Measurements from ENCODE around the gene HOMEZ. TPM values are rescaled to one million over a fixed set of nuclear protein-coding genes. Genes with fewer than 3 reads are reported as not detected.
"Not testable (repeated sequence)": the region's sequence is repeated elsewhere in the genome, so short reads cannot be mapped to it uniquely, and the experiment has no call there.

The HOMEZ gene
- total RNA-seq, 1 experiment from 2014 or later = 18.2 TPM

DNA sequence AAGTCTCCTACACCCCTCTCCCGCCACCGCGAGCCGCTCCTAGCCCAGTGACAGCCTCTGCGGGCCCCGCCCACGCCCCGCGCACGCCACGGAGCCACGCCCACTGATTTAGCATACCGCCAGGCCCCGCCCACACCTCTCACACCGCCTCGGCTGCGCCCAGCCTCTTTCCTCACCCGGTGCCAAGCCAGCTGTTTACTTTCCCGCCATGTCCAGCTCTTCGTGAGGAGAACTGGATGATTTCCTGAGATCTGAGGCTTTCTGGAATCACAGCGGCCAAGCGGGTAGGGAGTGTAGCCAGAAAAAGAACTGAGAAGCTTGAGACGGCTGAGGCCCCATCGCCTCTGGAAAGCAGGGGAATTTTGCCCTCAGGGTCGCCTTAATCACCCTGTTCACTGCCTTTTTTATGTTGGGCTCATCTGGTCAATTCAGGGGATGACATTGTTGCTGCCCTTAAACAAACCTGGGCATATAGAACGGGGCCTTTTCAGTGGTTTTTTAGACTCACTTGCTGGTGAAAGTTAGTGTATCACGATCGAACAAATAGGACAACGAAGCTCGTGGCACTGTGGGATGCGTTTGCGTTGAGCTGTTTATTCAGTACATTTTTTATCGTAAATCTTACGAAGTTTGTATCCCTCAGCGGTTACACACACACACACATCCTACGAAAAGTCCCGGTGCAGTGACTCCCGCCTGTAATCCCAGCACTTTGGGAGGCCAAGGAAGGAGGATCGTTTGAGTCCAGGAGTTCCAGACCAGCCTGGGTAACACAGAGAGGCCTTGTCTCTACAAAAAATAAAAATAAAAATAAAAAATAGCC, 47.9 kb downstream of the HOMEZ start, which contains the start of gene RNF212B:
Gene RNF212B (plus strand): TSS at position 165 of the 823 bp plus-strand sequence. CDS start 2,410 bp downstream, outside the sequence.
- TF ChIP-seq EGR1 (IDR thresholded peaks at IDR 0.05; ENCODE audit: low read depth) (peak; percentile 85), EZH2 (IDR thresholded peaks at IDR 0.05) (no peak)
- TF ChIP-seq, protein P1, sequence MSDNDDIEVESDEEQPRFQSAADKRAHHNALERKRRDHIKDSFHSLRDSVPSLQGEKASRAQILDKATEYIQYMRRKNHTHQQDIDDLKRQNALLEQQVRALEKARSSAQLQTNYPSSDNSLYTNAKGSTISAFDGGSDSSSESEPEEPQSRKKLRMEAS (IDR thresholded peaks at IDR 0.05) = peak; percentile 64; the same call in 1 of the 2 replicates
- Histone ChIP-seq H3K4me3 (replicated peaks in 1 of 2; ENCODE audit: low read depth in 1 of 2, low read length in 2 of 2) (peak within 1 kb of the TSS in 1 of 2 experiments; percentile 24; a peak in 1 of 4 replicates), H4K20me1 (ENCODE audit: insufficient read depth) (no peaks in the 10 kb centered on the region), H3K36me3 (ENCODE audit: control insufficient read depth in 1 of 2, insufficient read depth in 2 of 2, low read length in 2 of 2) (no peaks in the 10 kb centered on the region), H3K9ac (ENCODE audit: low read length) (0 out of 2 replicates have a peak within 1 kb of the TSS, but pooled peaks have one; percentile 5), H3K4me2 (ENCODE audit: low read length) (peak within 1 kb of the TSS; percentile 64), H3K4me1 (ENCODE audit: control insufficient read depth in 1 of 2, insufficient read depth in 2 of 2, low read length in 2 of 2) (peaks cover 0 to 9% of the 10 kb centered on the region in 2 experiments; a peak in 2 of 4 replicates), H2AFZ (ENCODE audit: low read depth, low read length, poor library complexity, severe bottlenecking) (peak within 1 kb of the TSS; percentile 99), H3K27ac (ENCODE audit: low read depth, low read length) (no peak within 1 kb of the TSS), H3K27me3 (ENCODE audit: insufficient read depth, low read length) (no peaks in the 10 kb centered on the region), H3K9me3 (ENCODE audit: control insufficient read depth in 1 of 2, insufficient read depth in 1 of 2, low read depth in 1 of 2, low read length in 2 of 2) (no peaks in the 10 kb centered on the region), H3K9me2 (ENCODE audit: insufficient read depth) (no peaks in the 10 kb centered on the region), H3K79me2 (ENCODE audit: insufficient read depth, low read length) (no peaks in the 10 kb centered on the region)
- BruUV-seq (replicated peaks) = no TSS peak
- ATAC-seq = peak; percentile 100
- POLR2A ChIA-PET = no interaction called here
- RAD21 ChIA-PET (ENCODE audit: low non-redundant PET in 1 of 2, low total read pairs in 2 of 2, uncharacterized antibody in 2 of 2, unreplicated experiment in 2 of 2) = no interaction called here
- intact Hi-C loops (cut with micrococcal nuclease) = no loop called here
- DNase-seq (ENCODE audit: low read depth, low spot score) = peak; percentile 44
- CTCF ChIA-PET = no interaction called here

DNA sequence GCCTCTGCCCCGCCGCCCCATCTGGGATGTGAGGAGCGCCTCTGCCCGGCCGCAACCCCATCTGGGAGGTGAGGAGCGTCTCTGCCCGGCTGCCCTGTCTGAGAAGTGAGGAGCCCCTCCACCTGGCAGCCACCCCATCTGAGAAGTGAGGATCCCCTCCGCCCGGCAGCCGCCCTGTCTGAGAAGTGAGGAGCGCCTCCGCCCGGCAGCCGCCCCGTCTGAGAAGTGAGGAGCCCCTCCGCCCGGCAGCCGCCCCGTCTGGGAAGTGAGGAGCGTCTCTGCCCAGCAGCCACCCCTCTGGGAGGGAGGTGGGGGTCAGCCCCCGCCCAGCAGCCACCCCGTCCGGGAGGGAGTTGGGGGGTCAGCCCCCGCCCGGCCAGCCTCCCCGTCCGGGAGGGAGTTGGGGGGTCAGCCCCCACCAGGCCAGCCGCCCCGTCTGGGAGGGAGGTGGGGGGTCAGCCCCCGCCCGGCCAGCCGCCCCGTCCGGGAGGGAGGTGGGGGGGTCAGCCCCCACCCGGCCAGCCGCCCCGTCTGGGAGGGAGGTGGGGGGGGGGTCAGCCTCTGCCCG, 53.6 kb downstream of the HOMEZ start:
- ATAC-seq; H3K9me3 ChIP-seq (ENCODE audit: control insufficient read depth in 1 of 2, insufficient read depth in 1 of 2, low read depth in 1 of 2, low read length in 2 of 2); RAD21 ChIA-PET (ENCODE audit: low non-redundant PET in 1 of 2, low total read pairs in 2 of 2, uncharacterized antibody in 2 of 2, unreplicated experiment in 2 of 2); H3K4me1 ChIP-seq (ENCODE audit: control insufficient read depth in 1 of 2, insufficient read depth in 2 of 2, low read length in 2 of 2); POLR2A ChIA-PET; BruUV-seq (replicated peaks); CTCF ChIA-PET; H3K36me3 ChIP-seq (ENCODE audit: control insufficient read depth in 1 of 2, insufficient read depth in 2 of 2, low read length in 2 of 2); intact Hi-C loops (cut with micrococcal nuclease); DNase-seq (ENCODE audit: low read depth, low spot score); H3K4me3 ChIP-seq (replicated peaks in 1 of 2; ENCODE audit: low read depth in 1 of 2, low read length in 2 of 2); H3K9me2 ChIP-seq (ENCODE audit: insufficient read depth); H2AFZ ChIP-seq (ENCODE audit: low read depth, low read length, poor library complexity, severe bottlenecking); H3K79me2 ChIP-seq (ENCODE audit: insufficient read depth, low read length); H4K20me1 ChIP-seq (ENCODE audit: insufficient read depth); H3K9ac ChIP-seq (ENCODE audit: low read length); H3K4me2 ChIP-seq (ENCODE audit: low read length); H3K27ac ChIP-seq (ENCODE audit: low read depth, low read length); H3K27me3 ChIP-seq (ENCODE audit: insufficient read depth, low read length): not testable (repeated sequence)

Data from HCT116 (cell line).